H1 (cell line): ENCODE results near the gene GPR157. TPM values are rescaled to one million over a fixed set of nuclear protein-coding genes. Genes with fewer than 3 reads are reported as not detected.

Experiments
- CTCF ChIA-PET: fragments of 300-600 bp; sonication (Branson Sonifier 250); formaldehyde crosslinking; loops from one replicate; lab custom pipeline; 2021; ENCODE audit not compliant: partially characterized antibody; lab: Charles Lee
- POLR2A ChIA-PET: fragments of 300-600 bp; sonication (Branson Sonifier 250); formaldehyde crosslinking; loops from one replicate; lab custom pipeline; 2021; ENCODE audit warnings: inconsistent platforms; ENCODE audit not compliant: partially characterized antibody; lab: Charles Lee
- DNase-seq, 2 experiments: peaks; one replicate each; pipeline versions ENCODE4 v3.0.0 to v3.0.0-alpha.2; 2010 to 2022; ENCODE audit warnings: low spot score in 2 of 2, low read depth in 1 of 2, mixed read lengths in 1 of 2
- FAIRE-seq: peaks from 2 replicates; lab custom pipeline; 2011; peaks lifted over from hg19 to GRCh38; lab: Jason Lieb, UNC
- H2AFZ ChIP-seq: 2 replicates; pipeline ENCODE4 v1.8.1; 2012; ENCODE audit warnings: low read length, inconsistent platforms
- H2AK5ac ChIP-seq: 2 replicates; pipeline ENCODE4 v1.6.1; 2013; ENCODE audit warnings: low read depth, low read length
- H2BK120ac ChIP-seq: replicated peaks from 2 replicates; pipeline ENCODE3; 2013; ENCODE audit warnings: low read depth, low read length, inconsistent platforms
- H2BK12ac ChIP-seq: 2 replicates; pipeline ENCODE4 v1.6.1; 2013; ENCODE audit warnings: low read depth, low read length
- H2BK15ac ChIP-seq: 2 replicates; pipeline ENCODE4 v1.6.1; 2013; ENCODE audit warnings: low read length
- H2BK20ac ChIP-seq: 2 replicates; pipeline ENCODE4 v1.6.1; 2013; ENCODE audit warnings: low read length
- H2BK5ac ChIP-seq: 2 replicates; pipeline ENCODE4 v1.6.1; 2013; ENCODE audit warnings: low read depth, low read length
- H3K14ac ChIP-seq: 2 replicates; pipeline ENCODE4 v1.6.1; 2013; ENCODE audit warnings: inconsistent platforms; ENCODE audit not compliant: insufficient read length
- H3K18ac ChIP-seq: 2 replicates; pipeline ENCODE4 v1.6.1; 2013; ENCODE audit warnings: low read length; ENCODE audit errors: extremely low read depth
- H3K23ac ChIP-seq: 2 replicates; pipeline ENCODE4 v1.6.1; 2013; ENCODE audit warnings: inconsistent platforms; ENCODE audit not compliant: insufficient read length
- H3K23me2 ChIP-seq: 2 replicates; pipeline ENCODE4 v1.6.1; 2013; ENCODE audit warnings: low read depth, low read length
- H3K27ac ChIP-seq: 2 replicates; pipeline ENCODE4 v1.6.1; 2011; ENCODE audit warnings: low read depth, low read length, inconsistent platforms
- H3K27me3 ChIP-seq, 4 experiments: replicated peaks in 1 of 4; 1 replicate in 1 of 4; 2 replicates in 3 of 4; pipeline versions ENCODE4 v1.6.1 to v1.8.1; 2011 to 2013; ENCODE audit warnings: low read length in 3 of 4, mild to moderate bottlenecking in 3 of 4, inconsistent platforms in 2 of 4, mixed read lengths in 2 of 4, moderate library complexity in 1 of 4; ENCODE audit not compliant: control insufficient read depth in 3 of 4, insufficient read depth in 3 of 4; ENCODE audit errors: extremely low read depth in 1 of 4
- H3K36me3 ChIP-seq, 4 experiments: 2 replicates each; pipeline versions ENCODE4 v1.6.1 to v1.8.1; 2011 to 2013; ENCODE audit warnings: mild to moderate bottlenecking in 4 of 4, low read length in 3 of 4, moderate library complexity in 2 of 4, control low read depth in 1 of 4, inconsistent platforms in 1 of 4; ENCODE audit not compliant: insufficient read depth in 4 of 4, control insufficient read depth in 2 of 4
- H3K4ac ChIP-seq: replicated peaks from 2 replicates; pipeline ENCODE3; 2013; ENCODE audit warnings: low read length, low read depth, mixed read lengths, inconsistent platforms; ENCODE audit not compliant: insufficient read length
- H3K4me1 ChIP-seq, 4 experiments: replicated peaks in 1 of 4; 1 replicate in 1 of 4; 2 replicates in 3 of 4; pipeline versions ENCODE4 v1.6.1 to v1.8.1; 2011 to 2013; ENCODE audit warnings: low read length in 3 of 4, inconsistent platforms in 2 of 4, mixed read lengths in 1 of 4; ENCODE audit not compliant: insufficient read depth in 4 of 4, control insufficient read depth in 3 of 4
- H3K4me2 ChIP-seq, 2 experiments: 2 replicates each; pipeline versions ENCODE4 v1.6.1 to v1.8.1; 2011 to 2013; ENCODE audit warnings: low read depth in 2 of 2, low read length in 2 of 2, control low read depth in 1 of 2, inconsistent platforms in 1 of 2, mild to moderate bottlenecking in 1 of 2; ENCODE audit not compliant: insufficient read depth in 1 of 2
- H3K4me3 ChIP-seq, 4 experiments: fragments of 200-600, 300-600 bp in 1 of 4; sonication (generic), shearing (Covaris generic), sonication (Bioruptor Twin) in 1 of 4; 2 replicates each; pipeline versions ENCODE4 v1.5.1 to v1.8.1; 2011 to 2016; ENCODE audit warnings: low read length in 4 of 4, low read depth in 3 of 4, control low read depth in 2 of 4, inconsistent platforms in 2 of 4, mild to moderate bottlenecking in 2 of 4, mixed read lengths in 1 of 4, moderate library complexity in 1 of 4; ENCODE audit not compliant: insufficient read depth in 2 of 4; ENCODE audit errors: extremely low read depth in 1 of 4
- H3K56ac ChIP-seq: replicated peaks from 2 replicates; pipeline ENCODE3; 2013; ENCODE audit warnings: low read depth, mild to moderate bottlenecking, mixed read lengths, low read length, inconsistent platforms; ENCODE audit not compliant: insufficient read length
- H3K79me1 ChIP-seq: 2 replicates; pipeline ENCODE4 v1.6.1; 2013; ENCODE audit warnings: low read depth, low read length, control low read depth
- H3K79me2 ChIP-seq, 2 experiments: 2 replicates each; pipeline versions ENCODE4 v1.6.1 to v1.8.1; 2012 to 2013; ENCODE audit warnings: low read length in 2 of 2, mild to moderate bottlenecking in 2 of 2, inconsistent platforms in 1 of 2; ENCODE audit not compliant: insufficient read depth in 2 of 2, control insufficient read depth in 1 of 2
- H3K9ac ChIP-seq, 4 experiments: replicated peaks in 1 of 4; 1 replicate in 1 of 4; 2 replicates in 3 of 4; pipeline versions ENCODE4 v1.6.1 to v1.8.1; 2011 to 2013; ENCODE audit warnings: low read depth in 3 of 4, low read length in 3 of 4, control low read depth in 2 of 4, mild to moderate bottlenecking in 2 of 4, moderate library complexity in 2 of 4, inconsistent platforms in 1 of 4; ENCODE audit errors: extremely low read depth in 1 of 4
- H3K9me3 ChIP-seq, 2 experiments: 2 replicates each; pipeline versions ENCODE4 v1.6.1 to v1.8.1; 2012 to 2013; ENCODE audit warnings: mild to moderate bottlenecking in 2 of 2, moderate library complexity in 2 of 2, control low read depth in 1 of 2, inconsistent platforms in 1 of 2, low read depth in 1 of 2, low read length in 1 of 2, mixed read lengths in 1 of 2; ENCODE audit not compliant: insufficient read depth in 2 of 2
- H4K20me1 ChIP-seq, 2 experiments: replicated peaks in 1 of 2; 2 replicates each; pipeline versions ENCODE3 to v1.8.1; 2011 to 2013; ENCODE audit warnings: inconsistent platforms in 2 of 2, low read length in 2 of 2, mild to moderate bottlenecking in 1 of 2; ENCODE audit not compliant: insufficient read depth in 2 of 2, control insufficient read depth in 1 of 2
- H4K5ac ChIP-seq: 2 replicates; pipeline ENCODE4 v1.6.1; 2013; ENCODE audit warnings: low read length, low read depth, mixed read lengths, inconsistent platforms; ENCODE audit not compliant: insufficient read length
- H4K8ac ChIP-seq: 2 replicates; pipeline ENCODE4 v1.8.0; 2013; ENCODE audit warnings: mild to moderate bottlenecking, moderate library complexity, low read length, inconsistent platforms; ENCODE audit not compliant: insufficient read depth; ENCODE audit errors: extremely low read depth
- H4K91ac ChIP-seq: replicated peaks from 2 replicates; pipeline ENCODE3; 2013; ENCODE audit warnings: low read length, mixed read lengths, inconsistent platforms; ENCODE audit not compliant: insufficient read length
- BCL11A ChIP-seq, 2 experiments: IDR thresholded peaks; one replicate each; pipeline ENCODE4 v1.6.1; 2011; ENCODE audit warnings: low read depth in 2 of 2, low read length in 2 of 2, mild to moderate bottlenecking in 2 of 2
- CHD1 ChIP-seq: IDR thresholded peaks from 2 replicates; pipeline ENCODE4 v1.6.1; 2012; ENCODE audit warnings: low read depth, low read length, improper control_type of control experiment
- CREB1 ChIP-seq: IDR thresholded peaks from 2 replicates; pipeline ENCODE4 v1.6.1; 2012; ENCODE audit warnings: inconsistent platforms
- CTBP2 ChIP-seq: IDR thresholded peaks from 2 replicates; pipeline ENCODE4 v1.7.0; 2011; ENCODE audit warnings: borderline replicate concordance, mild to moderate bottlenecking, moderate library complexity, mixed read lengths, low read length; ENCODE audit not compliant: insufficient read depth, insufficient read length
- NRF1 ChIP-seq: IDR thresholded peaks from 2 replicates; pipeline ENCODE4 v1.6.1; 2011; ENCODE audit warnings: mild to moderate bottlenecking, low read depth, low read length, improper control_type of control experiment
- RBBP5 ChIP-seq: IDR thresholded peaks from 2 replicates; pipeline ENCODE4 v1.7.1; 2012; ENCODE audit warnings: low read depth, mild to moderate bottlenecking, inconsistent platforms, low read length, moderate library complexity, borderline replicate concordance
- RNF2 ChIP-seq: fragments of 200-900, 300-1000 bp; sonication (generic); IDR thresholded peaks from 2 replicates; pipeline ENCODE4 v1.7.1; 2016; ENCODE audit warnings: borderline replicate concordance, low read depth, mild to moderate bottlenecking, antibody characterized with exemption, low read length; ENCODE audit not compliant: poor library complexity, severe bottlenecking; ENCODE audit errors: missing control alignments
- SIRT6 ChIP-seq: IDR thresholded peaks from one replicate; pipeline ENCODE4 v1.7.1; 2012; ENCODE audit warnings: low read length, inconsistent platforms
- SP2 ChIP-seq: IDR thresholded peaks from 2 replicates; pipeline ENCODE4 v1.6.1; 2012; ENCODE audit warnings: mild to moderate bottlenecking, low read length, inconsistent platforms
- SP4 ChIP-seq: IDR thresholded peaks from 2 replicates; pipeline ENCODE4 v1.6.1; 2012; ENCODE audit warnings: low read length, inconsistent platforms
- ZNF274 ChIP-seq: IDR thresholded peaks from 2 replicates; pipeline ENCODE4 v1.7.0; 2012; ENCODE audit warnings: low read length, borderline replicate concordance; ENCODE audit errors: extremely low read depth
- WGBS, 2 experiments: shearing (Covaris generic) in 1 of 2; methylation state at CpG; one replicate each; pipeline versions ENCODE4 v1.1.6 to v1.1.7; 2013 to 2015; ENCODE audit warnings: low lambda C conversion rate in 2 of 2, mixed read lengths in 2 of 2, inconsistent platforms in 1 of 2, low coverage in 1 of 2, missing lambda C conversion rate in 1 of 2; ENCODE audit not compliant: insufficient replicate concordance in 2 of 2, insufficient coverage in 1 of 2, insufficient read length in 1 of 2; ENCODE audit errors: extremely low coverage in 1 of 2, missing lambda C conversion rate in 1 of 2; 5-methylcytosine and 5-hydroxymethylcytosine counted together
- polyA plus RNA-seq, 7 experiments: library from polyadenylated mRNA; depleted of rRNA in 3 of 7; stranded (reverse) in 5 of 7; unstranded in 2 of 7; fragments of >200 nt in 5 of 7; fragments of 200-250 nt in 2 of 7; gene quantifications; 1 replicate in 5 of 7; 2 replicates in 1 of 7; 4 replicates in 1 of 7; pipeline versions ENCODE4 v1.2.1 to v1.2.3, GENCODE V29; 2011 to 2013; ENCODE audit warnings: missing spikeins in 2 of 7, mixed read lengths in 2 of 7
- total RNA-seq: library from RNA; stranded (reverse); fragmentation: NEBNext Ultra II Directional; extraction: Animal tissue kit (Norgen Biotek cat#: 25700); gene quantifications from 2 replicates; pipeline ENCODE4 v1.2.1, GENCODE V29; 2021
- TF ChIP-seq, protein P1 (sequence below): IDR thresholded peaks from 2 replicates; pipeline ENCODE4 v1.6.1; 2011; ENCODE audit warnings: low read length, improper control_type of control experiment

The GPR157 gene
- total and polyA plus RNA-seq, 2 of the 8 experiments (the other 6 are each of a cell fraction or from before 2014, with no cell fraction given), result 1.0 to 11.0 TPM

DNA sequence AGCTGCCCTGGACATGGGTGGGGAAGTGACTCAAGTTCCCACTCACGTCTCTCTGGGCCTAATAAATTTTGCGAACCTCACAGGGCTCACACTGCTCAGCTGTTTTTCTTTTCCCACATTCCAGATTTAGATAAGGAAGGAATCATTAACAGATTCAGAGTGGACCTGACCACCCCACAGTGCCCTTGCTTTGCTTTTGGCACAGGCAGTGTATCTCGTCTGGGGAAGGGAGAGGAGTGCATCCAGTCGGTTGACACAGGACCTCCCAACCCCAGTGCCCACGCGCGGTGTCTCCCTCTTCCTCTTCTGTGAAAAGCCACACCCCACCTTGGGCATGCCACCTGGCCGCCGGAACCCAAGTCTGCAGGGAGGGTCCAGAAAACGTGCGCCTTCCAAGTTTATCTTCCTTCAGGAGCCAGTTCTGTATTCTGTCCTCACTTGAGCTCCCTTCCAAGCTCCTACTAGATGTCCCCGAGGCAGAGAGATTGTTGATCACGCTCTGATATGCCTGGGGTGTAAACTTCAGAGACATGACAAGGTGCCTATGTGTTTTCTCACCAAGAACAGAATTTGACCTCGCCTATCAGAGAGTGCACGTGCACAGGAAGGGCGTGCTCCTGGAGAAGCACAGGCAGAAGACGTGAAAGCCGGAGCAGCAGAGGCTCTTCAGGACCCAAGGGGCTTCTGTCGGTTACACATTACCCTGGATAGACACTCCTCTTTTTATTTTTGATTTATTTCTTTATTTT is 50.0 kb downstream of the GPR157 start:
- DNase-seq (no peak), FAIRE-seq (no peak)
- Histone ChIP-seq H2BK12ac (no peak overlapping the region), H3K18ac (no peak overlapping the region), H3K27ac (no peak overlapping the region), H3K4me2 (no peak overlapping the region), H3K79me2 (no peaks in the 10 kb centered on the region), H2AK5ac (no peak overlapping the region), H3K4ac (no peak overlapping the region), H3K79me1 (no peaks in the 10 kb centered on the region), H3K36me3 (no peaks in the 10 kb centered on the region), H4K20me1 (no peaks in the 10 kb centered on the region), H2BK120ac (no peak overlapping the region), H4K5ac (no peak overlapping the region), H2BK5ac (no peak overlapping the region), H4K8ac (no peak overlapping the region), H2BK15ac (no peak overlapping the region), H3K9ac (no peak overlapping the region), H3K56ac (no peak overlapping the region), H3K23ac (no peak overlapping the region), H2AFZ (no peak overlapping the region), H3K27me3 (no peaks in the 10 kb centered on the region), H3K4me3 (no peak overlapping the region), H4K91ac (no peak overlapping the region), H2BK20ac (no peak overlapping the region), H3K23me2 (no peaks in the 10 kb centered on the region), H3K4me1 (no peaks in the 10 kb centered on the region), H3K9me3 (no peaks in the 10 kb centered on the region), H3K14ac (no peak overlapping the region)
- TF ChIP-seq BCL11A (IDR thresholded peaks at IDR 0.05; ENCODE audit: low read depth in 2 of 2, low read length in 2 of 2), result no peak
- TF ChIP-seq SP2, result no peak
- no peak for TF ChIP-seq NRF1
- no peak for TF ChIP-seq SIRT6
- no peak for TF ChIP-seq CHD1
- TF ChIP-seq, protein P1, sequence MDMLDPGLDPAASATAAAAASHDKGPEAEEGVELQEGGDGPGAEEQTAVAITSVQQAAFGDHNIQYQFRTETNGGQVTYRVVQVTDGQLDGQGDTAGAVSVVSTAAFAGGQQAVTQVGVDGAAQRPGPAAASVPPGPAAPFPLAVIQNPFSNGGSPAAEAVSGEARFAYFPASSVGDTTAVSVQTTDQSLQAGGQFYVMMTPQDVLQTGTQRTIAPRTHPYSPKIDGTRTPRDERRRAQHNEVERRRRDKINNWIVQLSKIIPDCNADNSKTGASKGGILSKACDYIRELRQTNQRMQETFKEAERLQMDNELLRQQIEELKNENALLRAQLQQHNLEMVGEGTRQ, result no peak
- no peak for TF ChIP-seq RNF2
- TF ChIP-seq CREB1, result no peak
- TF ChIP-seq CTBP2, result no peak
- no peak for TF ChIP-seq ZNF274
- no peak for TF ChIP-seq RBBP5
- no peak for TF ChIP-seq SP4
- CTCF ChIA-PET, result interaction anchor here (0.8 kb wide), 1 partner anchor 32 kb away, joined by 3 read pairs; no protein-coding TSS in a partner anchor
- POLR2A ChIA-PET, result no interaction called here
- WGBS, 2 experiments, result 86% methylated on average over 19 of the region's 19 CpGs; no CpG with 5 or more reads in 1 of the 2 experiments
